ENCODE results near the gene KRTAP6-1.

DNA sequence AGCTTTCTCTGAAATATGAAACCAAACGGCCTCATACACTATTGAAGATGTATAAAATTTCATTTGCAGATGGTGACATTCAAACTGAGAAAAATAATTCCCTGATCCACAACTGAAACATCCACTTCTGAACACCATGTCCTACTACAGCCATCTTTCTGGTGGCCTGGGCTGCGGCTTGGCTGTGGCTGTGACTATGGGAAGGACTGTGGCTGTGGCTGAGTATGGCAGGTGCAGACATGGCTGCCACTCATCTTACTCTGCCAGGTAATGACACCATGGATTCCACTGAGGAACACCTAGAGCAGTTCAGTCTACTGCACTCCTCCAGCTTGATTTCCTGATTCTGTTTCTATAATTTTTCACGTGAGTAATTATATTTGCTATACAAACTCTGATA is 6.8 kb upstream of the KRTAP6-1 start, which contains the start of gene KRTAP20-4:
- TF ChIP-seq ZFP3 (CRISPR knock-in tag; IDR thresholded peaks at IDR 0.05) (no peak), OSR1 (CRISPR knock-in tag; IDR thresholded peaks at IDR 0.05) (no peak), CREB5 (CRISPR knock-in tag; IDR thresholded peaks at IDR 0.05; ENCODE audit: low read depth) (no peak), PPARA (CRISPR knock-in tag; IDR thresholded peaks at IDR 0.05; ENCODE audit: borderline replicate concordance) (no peak), POU6F1 (CRISPR knock-in tag; IDR thresholded peaks at IDR 0.05; ENCODE audit: borderline replicate concordance, low read depth) (no peak)
- TF ChIP-seq, protein P1, sequence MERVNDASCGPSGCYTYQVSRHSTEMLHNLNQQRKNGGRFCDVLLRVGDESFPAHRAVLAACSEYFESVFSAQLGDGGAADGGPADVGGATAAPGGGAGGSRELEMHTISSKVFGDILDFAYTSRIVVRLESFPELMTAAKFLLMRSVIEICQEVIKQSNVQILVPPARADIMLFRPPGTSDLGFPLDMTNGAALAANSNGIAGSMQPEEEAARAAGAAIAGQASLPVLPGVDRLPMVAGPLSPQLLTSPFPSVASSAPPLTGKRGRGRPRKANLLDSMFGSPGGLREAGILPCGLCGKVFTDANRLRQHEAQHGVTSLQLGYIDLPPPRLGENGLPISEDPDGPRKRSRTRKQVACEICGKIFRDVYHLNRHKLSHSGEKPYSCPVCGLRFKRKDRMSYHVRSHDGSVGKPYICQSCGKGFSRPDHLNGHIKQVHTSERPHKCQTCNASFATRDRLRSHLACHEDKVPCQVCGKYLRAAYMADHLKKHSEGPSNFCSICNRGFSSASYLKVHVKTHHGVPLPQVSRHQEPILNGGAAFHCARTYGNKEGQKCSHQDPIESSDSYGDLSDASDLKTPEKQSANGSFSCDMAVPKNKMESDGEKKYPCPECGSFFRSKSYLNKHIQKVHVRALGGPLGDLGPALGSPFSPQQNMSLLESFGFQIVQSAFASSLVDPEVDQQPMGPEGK (CRISPR knock-in tag; IDR thresholded peaks at IDR 0.05; ENCODE audit: borderline replicate concordance), result no peak
